Glomerular endothelial cell (primary cell): ENCODE results near the gene TRABD2B. TPM values are rescaled to one million over a fixed set of nuclear protein-coding genes. Genes with fewer than 3 reads are reported as not detected.

Source experiments
- DNase-seq: peaks from one replicate; pipeline ENCODE4 v3.0.0-alpha.2; 2011; ENCODE audit warnings: low read depth, low spot score; ENCODE audit errors: extremely low read depth
- total RNA-seq: library from RNA; depleted of rRNA; stranded (reverse); fragments of >200 nt; gene quantifications from 2 replicates; pipeline ENCODE4 v1.2.3, GENCODE V29; 2015

Gene TRABD2B
- total RNA-seq, 1 donor from 2014 or later = 0.06 TPM

GRCh38 chr1:47745715-47746609, 251.2 kb downstream of the TRABD2B start:
- DNase-seq = no peak

GRCh38 chr1:47742890-47743760, 254.1 kb downstream of the TRABD2B start:
- no peak for DNase-seq

- no peak for DNase-seq
These were observed 258.5 kb downstream of the TRABD2B start for GRCh38 chr1:47738560-47739182.

GRCh38 chr1:47732489-47732888, 264.7 kb downstream of the TRABD2B start:
- no peak for DNase-seq

- DNase-seq = no peak
These were observed 265.5 kb downstream of the TRABD2B start for GRCh38 chr1:47731730-47732129.

GRCh38 chr1:47729685-47730084, 267.5 kb downstream of the TRABD2B start:
- DNase-seq = no peak

GRCh38 chr1:47727697-47728085, 269.5 kb downstream of the TRABD2B start:
- no peak for DNase-seq

GRCh38 chr1:47727051-47727696, 270.0 kb downstream of the TRABD2B start:
- DNase-seq = no peak

- peak; percentile 39 for DNase-seq
These were observed 271.0 kb downstream of the TRABD2B start for GRCh38 chr1:47725992-47726855.

GRCh38 chr1:47725511-47725991, 271.6 kb downstream of the TRABD2B start:
- DNase-seq = no peak

- DNase-seq = no peak
These were observed 272.1 kb downstream of the TRABD2B start for GRCh38 chr1:47725000-47725473.

GRCh38 chr1:47724432-47724999, 272.7 kb downstream of the TRABD2B start:
- DNase-seq = no peak

- no peak for DNase-seq
These were observed 274.1 kb downstream of the TRABD2B start for GRCh38 chr1:47722909-47723580.

- DNase-seq = no peak
These were observed 275.1 kb downstream of the TRABD2B start for GRCh38 chr1:47722101-47722500.

GRCh38 chr1:47720111-47720510, 277.1 kb downstream of the TRABD2B start:
- no peak for DNase-seq

- no peak for DNase-seq
These were observed 279.8 kb downstream of the TRABD2B start for GRCh38 chr1:47717341-47717740.

- no peak for DNase-seq
These were observed 283.0 kb downstream of the TRABD2B start for GRCh38 chr1:47713975-47714767.
